ENCODE data around the gene PRKD3. TPM values are rescaled to one million over a fixed set of nuclear protein-coding genes. Genes with fewer than 3 reads are reported as not detected.

The PRKD3 gene
- total and polyA plus RNA-seq, 2 donors (not counting 1 experiment from before 2014, with no cell fraction given) = 48.0 to 67.7 TPM

- TF ChIP-seq CTCF (conservative IDR thresholded peaks at IDR 0.05 in 1 of 2, IDR thresholded peaks at IDR 0.05 in 1 of 2; ENCODE audit: low read depth in 1 of 2, low read length in 2 of 2) = no peak
- TF ChIP-seq EZH2 (IDR thresholded peaks at IDR 0.05; ENCODE audit: low read length, missing control alignments) = no peak
- no peak overlapping the region for H3K4me3 ChIP-seq (replicated peaks in 1 of 4; ENCODE audit: control extremely low read depth in 1 of 4, insufficient read depth in 1 of 4, low read depth in 3 of 4, low read length in 4 of 4)
- H2AFZ ChIP-seq (ENCODE audit: low read length) = no peak overlapping the region
- H3K4me2 ChIP-seq (ENCODE audit: extremely low read depth, insufficient read depth, low read length) = no peak overlapping the region
- H4K20me1 ChIP-seq (ENCODE audit: control insufficient read depth, extremely low read depth, insufficient read depth, low read length) = no peaks in the 10 kb centered on the region
- no peaks in the 10 kb centered on the region for H3K4me1 ChIP-seq (ENCODE audit: control insufficient read depth, extremely low read depth, insufficient read depth, low read length)
- no peaks in the 10 kb centered on the region for H3K27me3 ChIP-seq (ENCODE audit: control insufficient read depth, insufficient read depth, low read length)
- no peaks in the 10 kb centered on the region for H3K9me3 ChIP-seq (ENCODE audit: control insufficient read depth, insufficient read depth, low read depth, low read length)
- no peak overlapping the region for H3K9ac ChIP-seq (ENCODE audit: insufficient read depth, low read length)
- H3K79me2 ChIP-seq (ENCODE audit: control insufficient read depth, insufficient read depth, low read length) = no peaks in the 10 kb centered on the region
- no peak for DNase-seq (ENCODE audit: low read depth in 2 of 2)
- no peak overlapping the region for H3K27ac ChIP-seq (ENCODE audit: insufficient read depth, low read length)
- H3K36me3 ChIP-seq (ENCODE audit: control insufficient read depth, insufficient read depth, low read length) = no peaks in the 10 kb centered on the region
Observed at GRCh38 chr2:37354531-37354930, 29.9 kb upstream of the PRKD3 start.

- no peaks in the 10 kb centered on the region for H3K9me3 ChIP-seq (ENCODE audit: control insufficient read depth, insufficient read depth, low read depth, low read length)
Observed at GRCh38 chr2:37350034-37350433, 25.4 kb upstream of the PRKD3 start.

GRCh38 chr2:37349231-37349860 is 24.7 kb upstream of the PRKD3 start:
- no peak overlapping the region for H2AFZ ChIP-seq (ENCODE audit: low read length)
- no peaks in the 10 kb centered on the region for H3K36me3 ChIP-seq (ENCODE audit: control insufficient read depth, insufficient read depth, low read length)
- DNase-seq (ENCODE audit: low read depth in 2 of 2) = no peak
- no peaks in the 10 kb centered on the region for H3K4me1 ChIP-seq (ENCODE audit: control insufficient read depth, extremely low read depth, insufficient read depth, low read length)
- no peaks in the 10 kb centered on the region for H3K9me3 ChIP-seq (ENCODE audit: control insufficient read depth, insufficient read depth, low read depth, low read length)
- H3K9ac ChIP-seq (ENCODE audit: insufficient read depth, low read length) = no peak overlapping the region
- no peak overlapping the region for H3K4me3 ChIP-seq (replicated peaks in 1 of 4; ENCODE audit: control extremely low read depth in 1 of 4, insufficient read depth in 1 of 4, low read depth in 3 of 4, low read length in 4 of 4)
- H4K20me1 ChIP-seq (ENCODE audit: control insufficient read depth, extremely low read depth, insufficient read depth, low read length) = no peaks in the 10 kb centered on the region
- H3K27me3 ChIP-seq (ENCODE audit: control insufficient read depth, insufficient read depth, low read length) = no peaks in the 10 kb centered on the region
- no peaks in the 10 kb centered on the region for H3K79me2 ChIP-seq (ENCODE audit: control insufficient read depth, insufficient read depth, low read length)
- H3K27ac ChIP-seq (ENCODE audit: insufficient read depth, low read length) = no peak overlapping the region
- no peak overlapping the region for H3K4me2 ChIP-seq (ENCODE audit: extremely low read depth, insufficient read depth, low read length)
- TF ChIP-seq EZH2 (IDR thresholded peaks at IDR 0.05; ENCODE audit: low read length, missing control alignments) (no peak), CTCF (conservative IDR thresholded peaks at IDR 0.05 in 1 of 2, IDR thresholded peaks at IDR 0.05 in 1 of 2; ENCODE audit: low read depth in 1 of 2, low read length in 2 of 2) (no peak)

More at GRCh38 chr2:37350034-37350433, 25.4 kb upstream of the PRKD3 start:
- Histone ChIP-seq H3K9ac (ENCODE audit: insufficient read depth, low read length) (no peak overlapping the region), H3K27me3 (ENCODE audit: control insufficient read depth, insufficient read depth, low read length) (no peaks in the 10 kb centered on the region), H3K79me2 (ENCODE audit: control insufficient read depth, insufficient read depth, low read length) (no peaks in the 10 kb centered on the region), H3K27ac (ENCODE audit: insufficient read depth, low read length) (no peak overlapping the region), H3K4me2 (ENCODE audit: extremely low read depth, insufficient read depth, low read length) (no peak overlapping the region), H4K20me1 (ENCODE audit: control insufficient read depth, extremely low read depth, insufficient read depth, low read length) (no peaks in the 10 kb centered on the region), H3K36me3 (ENCODE audit: control insufficient read depth, insufficient read depth, low read length) (no peaks in the 10 kb centered on the region), H2AFZ (ENCODE audit: low read length) (no peak overlapping the region), H3K4me3 (replicated peaks in 1 of 4; ENCODE audit: control extremely low read depth in 1 of 4, insufficient read depth in 1 of 4, low read depth in 3 of 4, low read length in 4 of 4) (no peak overlapping the region), H3K4me1 (ENCODE audit: control insufficient read depth, extremely low read depth, insufficient read depth, low read length) (no peaks in the 10 kb centered on the region)
- TF ChIP-seq EZH2 (IDR thresholded peaks at IDR 0.05; ENCODE audit: low read length, missing control alignments) (no peak), CTCF (conservative IDR thresholded peaks at IDR 0.05 in 1 of 2, IDR thresholded peaks at IDR 0.05 in 1 of 2; ENCODE audit: low read depth in 1 of 2, low read length in 2 of 2) (no peak)
- peak in 1 of 2 donors; percentile 46 for DNase-seq (ENCODE audit: low read depth in 2 of 2)

Measured in fibroblast of lung (primary cell).